NCI-H69 (cell line): ENCODE results near the gene CHRM4.
A peak's percentile ranks its signal among the peaks of the same experiment; 100 is the strongest.

Source experiments
- DNase-seq: peaks from one replicate; lab custom pipeline; 2025; lab: John Stamatoyannopoulos, UW

Gene CHRM4

DNA sequence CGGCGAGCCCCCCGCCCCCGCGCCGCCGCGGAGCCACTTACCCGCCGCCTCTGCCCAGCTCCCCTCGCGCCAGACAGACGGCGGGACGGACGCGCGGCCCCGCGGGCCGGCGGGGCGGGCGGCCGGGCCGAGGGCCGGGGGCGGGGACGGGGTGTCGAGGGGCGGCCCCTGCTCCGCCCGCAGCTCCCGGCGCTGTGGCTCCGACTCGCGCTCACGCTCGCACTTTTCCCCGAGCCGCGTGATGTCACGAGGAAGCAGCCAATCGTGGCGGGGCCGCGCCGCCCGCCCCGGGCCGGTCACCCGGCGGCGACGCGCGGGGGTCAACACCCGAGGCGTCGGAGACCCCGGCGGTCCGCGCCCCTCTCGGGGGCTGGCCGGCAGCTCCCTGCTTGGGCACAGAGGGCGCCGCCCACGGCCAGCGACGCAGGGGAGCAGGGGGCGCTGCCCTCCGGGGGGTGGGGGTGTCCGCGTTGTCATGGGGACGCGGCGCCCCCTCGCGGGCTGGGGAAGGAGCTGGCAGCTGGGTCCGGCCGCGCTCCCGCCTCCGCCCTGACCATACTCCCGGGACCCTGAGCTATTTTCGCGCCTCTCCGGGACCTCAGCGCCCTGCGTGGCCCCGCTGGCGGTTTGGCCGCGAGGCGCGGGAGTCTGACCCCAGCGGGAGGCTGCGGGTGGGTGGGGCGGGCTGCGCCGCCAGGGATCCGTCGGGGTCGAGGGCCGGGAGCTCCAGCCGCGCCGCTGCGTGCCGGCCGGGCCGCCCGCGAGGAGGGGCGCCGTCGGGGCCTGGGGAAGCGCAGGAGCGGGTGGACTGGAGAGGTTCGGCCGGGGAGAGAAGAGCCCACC lies at the start of gene CHRM4:
Gene CHRM4 (minus strand): TSS at position 199 of the 843 bp plus-strand sequence. CDS start 5,219 bp downstream, outside the sequence.
- DNase-seq: peak; percentile 93

DNA sequence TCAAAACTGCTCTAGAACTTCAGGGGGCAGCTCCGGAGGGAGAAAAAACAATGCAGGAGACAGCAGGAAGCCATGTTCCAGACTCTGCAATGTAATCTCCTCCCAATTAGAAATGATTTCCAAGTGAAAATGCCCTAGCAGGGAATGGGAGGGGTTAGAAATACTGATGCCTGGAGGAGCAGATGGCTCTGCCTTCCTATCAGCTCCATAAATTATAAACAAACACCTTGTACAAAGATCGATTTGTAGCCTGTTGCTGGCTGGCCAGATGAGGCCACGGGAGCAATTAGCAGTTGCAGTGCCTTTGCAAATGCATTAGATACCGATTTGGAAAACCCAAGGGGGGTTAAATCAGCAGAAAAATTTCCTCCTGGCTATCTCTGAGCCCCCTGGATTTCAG lies 46.6 kb upstream of the CHRM4 start:
- DNase-seq: peak; percentile 94

DNA sequence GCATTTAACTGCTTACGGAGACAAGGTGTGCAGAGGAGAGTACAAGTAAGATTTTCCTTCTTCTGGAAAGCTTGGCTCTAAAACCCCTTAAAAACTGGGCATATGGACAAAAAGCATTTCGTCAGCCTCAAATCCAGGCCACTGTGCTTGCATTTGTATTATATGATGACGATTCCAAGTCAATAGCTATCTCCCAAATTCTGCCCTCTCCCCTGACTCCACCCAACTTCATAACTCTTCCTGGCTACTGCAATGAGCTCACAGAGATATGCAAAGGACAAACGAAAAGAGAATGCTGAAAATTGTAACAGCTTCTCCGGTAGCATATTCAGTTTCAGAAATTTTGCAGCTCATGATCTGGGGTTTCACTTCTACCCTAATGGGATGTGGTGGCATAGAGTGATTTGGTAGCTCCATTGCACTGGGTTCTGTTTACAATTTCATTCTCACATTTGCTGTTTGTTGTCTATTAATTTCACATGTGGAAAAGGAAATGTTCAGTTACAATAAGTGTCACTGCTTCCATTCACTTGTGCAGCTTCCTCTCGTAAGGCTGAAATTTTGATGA lies 45.6 kb upstream of the CHRM4 start:
- DNase-seq: no peak

GRCh38 chr11:46436113-46436512 lies 44.5 kb upstream of the CHRM4 start:
- DNase-seq: peak; percentile 73

DNA sequence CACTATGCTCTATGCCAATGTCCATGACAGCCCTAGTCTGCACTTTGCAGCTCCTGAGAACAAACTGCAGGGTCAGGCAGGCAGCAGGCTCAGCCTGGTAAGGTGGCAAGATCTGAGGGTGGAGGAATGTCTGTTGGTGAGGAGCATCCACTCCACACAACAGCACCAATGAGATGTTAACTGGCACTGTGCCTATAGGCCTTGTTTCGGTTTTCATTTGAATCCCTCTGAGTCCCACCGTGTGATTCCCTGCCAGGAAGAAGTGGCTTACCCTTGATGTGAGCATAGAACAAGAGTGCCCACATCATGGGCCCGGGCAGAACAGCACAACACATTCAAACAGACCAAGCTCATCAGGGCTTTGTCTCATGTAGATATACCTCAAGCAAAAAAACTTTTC lies 44.1 kb upstream of the CHRM4 start:
- no peak for DNase-seq

DNA sequence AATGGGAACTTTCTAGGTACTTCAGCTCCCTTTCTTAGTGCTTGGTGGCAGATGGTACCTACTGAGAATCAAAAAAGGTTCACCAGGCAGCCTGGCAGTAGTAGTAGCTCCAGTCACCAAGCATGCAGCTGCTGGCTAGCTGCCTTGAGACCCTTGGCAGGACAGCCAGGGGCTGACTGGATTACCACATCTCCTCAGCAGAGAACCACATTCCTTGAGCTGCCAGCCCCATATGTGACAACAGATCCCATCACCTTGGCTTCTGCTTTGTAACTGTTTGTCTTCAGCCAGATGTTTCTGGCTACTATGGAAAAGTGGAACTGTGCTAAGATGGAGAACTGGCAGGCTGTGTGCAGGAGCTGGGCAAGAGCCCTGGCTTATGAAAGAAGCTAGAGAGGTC lies 39.6 kb upstream of the CHRM4 start:
- no peak for DNase-seq

GRCh38 chr11:46429717-46430116 lies 38.1 kb upstream of the CHRM4 start:
- no peak for DNase-seq

DNA sequence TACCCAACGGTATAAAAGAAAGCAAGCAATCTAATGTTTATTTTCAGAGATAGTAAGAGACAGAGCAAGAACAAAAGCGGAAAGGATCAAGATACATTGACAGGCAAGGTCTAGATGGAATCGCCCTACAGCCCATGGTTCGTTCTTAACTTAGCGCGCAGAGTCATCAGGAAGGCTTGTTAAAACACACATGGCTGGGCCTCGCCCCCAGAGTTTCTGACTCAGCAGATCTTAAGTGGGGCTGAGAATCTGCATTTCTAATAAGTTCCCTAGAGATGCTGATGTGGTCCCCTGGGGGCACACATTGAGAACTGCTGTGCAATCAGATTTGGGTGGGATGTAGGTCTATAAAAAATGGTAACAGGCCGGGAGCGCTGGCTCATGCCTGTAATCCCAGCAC lies 35.8 kb upstream of the CHRM4 start:
- DNase-seq: no peak

GRCh38 chr11:46426233-46426991 lies 34.8 kb upstream of the CHRM4 start:
- DNase-seq: no peak

DNA sequence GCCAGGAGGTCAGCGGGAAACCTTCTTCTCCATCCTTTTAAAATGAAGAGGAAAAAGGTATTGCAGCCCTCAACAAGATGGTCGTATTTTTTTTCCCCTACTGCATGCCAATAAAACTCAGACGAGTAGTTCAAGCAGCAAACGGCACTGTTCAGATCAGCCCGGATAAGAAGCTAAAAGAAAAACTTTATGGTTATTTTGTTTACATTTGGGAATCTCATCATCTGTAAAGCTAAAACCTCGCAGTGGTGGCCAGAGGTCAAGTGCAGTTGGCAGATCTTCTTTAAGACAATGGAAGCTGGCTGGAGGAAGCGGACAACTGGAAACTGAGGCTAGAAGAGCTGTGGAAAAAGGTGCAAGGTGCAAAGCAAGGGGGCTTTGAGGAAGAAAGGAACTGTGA lies 31.0 kb upstream of the CHRM4 start:
- DNase-seq: no peak

- DNase-seq: no peak
These were observed 29.8 kb upstream of the CHRM4 start for GRCh38 chr11:46421257-46421880.

GRCh38 chr11:46420513-46420912 lies 28.9 kb upstream of the CHRM4 start:
- DNase-seq: no peak

GRCh38 chr11:46418751-46419150 lies 27.2 kb upstream of the CHRM4 start:
- DNase-seq: no peak

GRCh38 chr11:46417711-46418110 lies 26.1 kb upstream of the CHRM4 start:
- no peak for DNase-seq

DNA sequence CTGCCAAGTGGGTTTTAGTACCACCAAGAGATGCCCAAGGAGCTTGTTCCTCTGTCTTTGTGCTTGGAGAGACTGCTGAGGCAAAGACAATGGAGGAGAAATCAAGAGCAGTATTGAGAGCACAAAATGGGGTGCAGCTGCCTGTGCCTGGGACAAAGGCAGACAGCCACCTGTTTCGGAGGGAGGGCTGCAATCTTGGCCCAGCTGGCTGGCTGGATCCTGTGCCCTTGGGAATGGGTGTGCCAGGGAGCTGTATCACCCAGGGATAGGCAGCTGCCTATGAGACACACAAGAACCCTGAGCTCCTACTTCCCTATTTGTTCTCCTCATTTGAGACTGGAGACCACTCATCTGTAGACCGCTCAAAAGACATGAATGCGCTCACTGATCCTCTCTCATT lies 23.3 kb upstream of the CHRM4 start:
- DNase-seq: peak; percentile 85

DNA sequence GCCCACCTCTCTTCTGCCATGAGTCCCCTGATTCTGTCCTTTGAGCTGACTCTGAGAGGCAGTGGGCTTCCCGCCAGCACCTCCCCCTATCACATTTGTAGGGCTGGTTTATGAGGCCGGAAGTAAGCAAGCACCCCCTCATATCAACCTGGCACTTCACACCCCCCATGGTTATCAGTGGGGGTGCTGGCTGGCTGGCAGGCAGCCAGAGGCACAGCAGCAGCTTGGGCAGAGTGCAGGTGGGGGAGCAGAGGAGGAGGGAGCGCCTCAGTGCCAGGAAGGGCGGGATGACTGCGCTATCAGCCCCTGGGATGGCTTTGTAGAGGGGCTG lies 22.9 kb upstream of the CHRM4 start:
- DNase-seq: peak; percentile 98

DNA sequence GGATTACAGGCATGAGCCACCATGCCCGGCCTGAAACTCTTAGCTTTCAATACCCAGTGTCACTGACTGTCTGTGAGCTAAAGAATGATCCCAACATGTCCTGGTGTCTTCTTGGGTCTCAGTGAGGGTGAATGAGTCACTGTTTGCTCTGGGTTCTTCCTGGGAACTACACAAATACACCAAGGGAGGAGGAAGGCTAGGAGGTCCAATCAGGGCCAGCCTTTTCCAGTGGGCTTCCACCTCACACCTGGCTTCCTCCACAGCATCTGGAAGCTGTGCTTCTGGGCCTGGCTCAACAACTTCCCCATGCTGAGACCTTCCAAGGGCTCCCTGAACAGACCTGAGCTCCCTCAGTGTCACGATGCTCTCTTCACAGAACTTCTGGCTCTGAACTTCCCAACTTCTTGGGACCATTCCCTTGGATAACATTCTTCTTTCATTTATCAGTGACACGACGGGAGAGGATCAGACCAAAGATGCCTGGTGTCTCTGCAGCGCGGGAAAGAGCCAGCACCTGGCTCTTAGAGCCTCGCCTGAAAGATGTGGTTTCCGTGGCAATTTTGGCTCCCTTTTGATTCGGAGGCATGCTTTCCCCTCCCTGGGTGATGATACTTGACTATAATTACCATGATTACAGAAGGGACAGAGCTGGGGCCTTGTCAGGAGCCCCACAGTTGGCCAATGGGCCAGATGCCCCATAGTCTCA lies 22.3 kb upstream of the CHRM4 start:
- peak; percentile 98 for DNase-seq

- DNase-seq: peak; percentile 63
These were observed 18.4 kb upstream of the CHRM4 start for GRCh38 chr11:46410021-46410420.

DNA sequence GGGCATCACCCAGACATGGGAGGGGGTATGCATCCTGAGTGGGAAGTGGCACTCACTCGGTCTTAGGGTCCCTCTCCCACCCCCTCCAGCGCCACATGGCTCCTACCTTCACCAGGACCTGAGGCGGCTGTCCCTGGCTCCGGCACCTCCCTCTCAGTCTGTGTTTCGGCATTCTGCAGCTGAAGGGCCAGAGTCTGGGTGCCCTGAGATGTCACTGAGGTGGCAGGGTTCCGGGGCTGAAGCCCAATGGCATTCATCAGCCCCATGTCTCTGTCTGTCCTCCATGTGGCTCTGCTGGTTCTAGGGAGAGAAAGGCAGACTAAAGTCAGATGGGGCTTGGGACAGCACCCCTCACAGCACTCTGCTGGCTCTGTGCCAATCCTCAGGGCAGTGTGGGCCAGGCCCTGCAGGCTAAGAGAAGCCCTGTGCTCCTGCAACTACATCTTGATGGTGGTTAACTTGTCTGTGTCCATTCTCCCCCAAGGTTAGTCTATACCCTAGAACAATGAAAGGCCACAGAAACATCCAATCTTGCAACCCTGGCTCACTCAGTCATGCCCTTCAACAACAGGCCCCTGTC lies 16.9 kb upstream of the CHRM4 start:
- no peak for DNase-seq

GRCh38 chr11:46407635-46408034 lies 16.1 kb upstream of the CHRM4 start:
- no peak for DNase-seq

- DNase-seq: no peak
These were observed 13.0 kb upstream of the CHRM4 start for GRCh38 chr11:46404476-46405017.
